ENCODE results near the gene DISC1. TPM values are rescaled to one million over a fixed set of nuclear protein-coding genes. Genes with fewer than 3 reads are reported as not detected.

Gene DISC1
- total RNA-seq, 1 donor from 2014 or later, result 4.7 TPM

DNA sequence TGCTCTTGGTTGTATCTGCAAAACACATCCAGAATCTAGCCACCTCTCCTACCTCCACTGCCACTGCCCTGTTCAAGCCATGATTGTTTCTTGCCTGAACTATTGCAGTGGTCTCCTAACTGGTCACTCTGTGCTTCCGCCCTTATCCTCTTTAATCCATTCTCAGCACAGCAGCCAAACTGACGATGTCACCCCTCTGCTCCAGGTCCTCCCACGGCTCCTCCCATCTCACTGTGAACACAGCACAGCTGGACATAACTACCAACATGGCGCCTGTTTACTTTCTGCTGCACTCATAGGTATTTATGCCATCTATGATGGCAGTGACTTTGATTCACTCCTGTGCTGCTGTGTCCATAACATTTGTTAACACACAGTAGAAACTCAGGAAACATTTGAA is 406.7 kb downstream of the DISC1 start:
- Mint-ChIP-seq H3K9me3 (no peaks in the 10 kb centered on the region), H3K27me3 (peaks cover 9% of the 10 kb centered on the region), H3K27ac (no peak overlapping the region), H3K4me1 (ENCODE audit: unreplicated experiment) (peaks cover 9% of the 10 kb centered on the region), H3K4me3 (no peak overlapping the region), H3K36me3 (no peaks in the 10 kb centered on the region)
- no peak for TF ChIP-seq CTCF (conservative IDR thresholded peaks at IDR 0.05)
- DNase-seq (ENCODE audit: extremely low spot score, unreplicated experiment), result no peak

- DNase-seq (ENCODE audit: extremely low spot score, unreplicated experiment), result no peak
- Mint-ChIP-seq H3K9me3 (no peaks in the 10 kb centered on the region), H3K4me3 (no peak overlapping the region)
Measured at GRCh38 chr1:232034556-232034955, 408.0 kb downstream of the DISC1 start.

DNA sequence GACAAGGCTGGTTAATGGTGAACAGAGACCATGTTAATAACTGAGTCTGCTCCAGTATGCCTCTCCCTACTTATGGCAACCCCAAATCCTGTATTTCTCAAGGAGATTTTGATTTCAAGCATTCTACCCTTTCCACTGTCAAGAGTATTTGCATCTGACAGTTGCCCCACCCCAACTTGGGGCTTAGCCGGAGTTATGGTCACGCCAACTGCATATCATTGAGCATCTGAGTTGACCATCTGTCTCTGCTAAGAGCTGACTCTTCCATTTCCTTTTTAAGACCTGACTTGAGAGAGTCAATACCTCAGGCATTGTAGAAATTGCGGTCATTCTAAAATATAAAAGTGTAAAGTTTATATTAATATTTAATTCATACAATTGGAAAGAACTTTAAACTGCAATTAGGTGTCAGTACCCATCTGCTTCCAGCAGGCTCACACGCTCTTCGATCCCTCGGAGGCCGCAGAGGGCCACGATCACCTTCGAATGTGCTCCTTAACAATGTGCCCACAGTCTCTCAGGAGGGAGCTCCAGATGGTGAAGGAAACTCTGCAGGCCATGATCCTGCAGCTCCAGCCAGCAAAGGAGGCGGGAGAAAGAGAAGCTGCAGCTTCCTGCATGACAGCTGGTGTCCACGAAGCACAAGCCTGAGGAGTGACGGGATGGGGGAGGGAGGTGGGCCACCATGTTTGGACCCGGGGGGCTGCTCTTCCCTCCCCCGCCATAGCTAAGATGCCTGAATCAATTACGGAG is 409.8 kb downstream of the DISC1 start:
- DNase-seq (ENCODE audit: extremely low spot score, unreplicated experiment), result no peak
- H3K27me3 Mint-ChIP-seq, result peaks cover 3% of the 10 kb centered on the region
- H3K9me3 Mint-ChIP-seq, result no peaks in the 10 kb centered on the region
- no peak for TF ChIP-seq CTCF (conservative IDR thresholded peaks at IDR 0.05)
- H3K4me1 Mint-ChIP-seq (ENCODE audit: unreplicated experiment), result peaks cover 5% of the 10 kb centered on the region
- H3K36me3 Mint-ChIP-seq, result no peaks in the 10 kb centered on the region
- H3K27ac Mint-ChIP-seq, result no peak overlapping the region
- no peak overlapping the region for H3K4me3 Mint-ChIP-seq

More at GRCh38 chr1:232034556-232034955, 408.0 kb downstream of the DISC1 start:
- H3K27me3 Mint-ChIP-seq, result peaks cover 6% of the 10 kb centered on the region
- no peaks in the 10 kb centered on the region for H3K36me3 Mint-ChIP-seq
- no peak for TF ChIP-seq CTCF (conservative IDR thresholded peaks at IDR 0.05)
- H3K27ac Mint-ChIP-seq, result no peak overlapping the region
- peaks cover 5% of the 10 kb centered on the region for H3K4me1 Mint-ChIP-seq (ENCODE audit: unreplicated experiment)

GRCh38 chr1:232037774-232038388 is 411.3 kb downstream of the DISC1 start:
- no peak for DNase-seq (ENCODE audit: extremely low spot score, unreplicated experiment)
- TF ChIP-seq CTCF (conservative IDR thresholded peaks at IDR 0.05), result no peak
- H3K4me3 Mint-ChIP-seq, result no peak overlapping the region
- H3K9me3 Mint-ChIP-seq, result no peaks in the 10 kb centered on the region
- peaks cover under 1% of the 10 kb centered on the region for H3K36me3 Mint-ChIP-seq
- H3K27ac Mint-ChIP-seq, result no peak overlapping the region
- peaks cover 7% of the 10 kb centered on the region for H3K27me3 Mint-ChIP-seq
- H3K4me1 Mint-ChIP-seq (ENCODE audit: unreplicated experiment), result peaks cover 5% of the 10 kb centered on the region

DNA sequence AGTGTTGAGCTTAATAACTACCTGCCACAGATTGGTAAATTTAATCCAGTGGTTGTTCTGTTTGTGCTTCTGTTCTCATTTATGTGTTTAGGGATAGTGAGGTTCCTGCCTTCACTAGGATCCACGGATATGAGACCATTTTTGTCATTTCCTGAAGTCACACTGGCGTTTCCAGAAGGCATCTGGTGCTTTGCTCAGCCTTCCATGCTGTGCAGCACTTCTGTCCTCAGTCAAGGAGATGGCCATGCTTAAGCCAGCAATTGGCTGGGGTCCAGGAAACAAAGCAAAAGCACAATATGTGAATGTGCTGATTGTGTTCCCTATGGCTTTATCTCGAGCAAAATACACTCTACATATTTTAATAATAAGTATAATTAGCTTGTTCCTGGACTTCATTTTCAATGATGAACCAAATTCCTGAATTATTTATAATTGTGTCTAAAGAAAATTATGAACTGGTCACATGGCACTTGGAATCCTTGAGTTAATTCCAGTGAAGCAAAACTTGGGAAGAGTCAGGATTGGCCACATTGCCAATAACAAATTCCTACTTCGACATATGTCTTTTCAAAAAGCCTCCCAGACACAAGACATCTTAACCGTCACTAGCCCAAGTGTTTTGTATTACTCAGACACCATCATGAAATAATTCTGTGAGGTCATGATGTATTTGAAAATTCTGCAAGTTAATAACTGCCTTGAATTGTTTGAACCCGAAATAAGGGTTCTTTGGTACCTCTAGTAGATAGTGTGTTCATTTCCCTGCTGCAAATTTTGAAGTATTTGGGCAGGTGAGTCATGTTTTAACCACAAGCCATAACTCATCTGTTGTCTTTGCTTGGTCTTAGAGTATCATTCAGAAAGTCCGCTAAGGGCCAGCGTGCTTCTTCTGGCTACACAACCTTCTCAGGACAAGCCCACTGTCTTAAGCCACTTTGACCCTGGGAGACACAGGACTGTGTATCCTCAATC is 412.4 kb downstream of the DISC1 start:
- TF ChIP-seq CTCF (conservative IDR thresholded peaks at IDR 0.05), result no peak
- Mint-ChIP-seq H3K27me3 (peaks cover 13% of the 10 kb centered on the region), H3K36me3 (peaks cover 4% of the 10 kb centered on the region), H3K9me3 (no peaks in the 10 kb centered on the region), H3K27ac (no peak overlapping the region), H3K4me1 (ENCODE audit: unreplicated experiment) (no peaks in the 10 kb centered on the region), H3K4me3 (no peak overlapping the region)
- DNase-seq (ENCODE audit: extremely low spot score, unreplicated experiment), result no peak
